ENCODE results near the gene PARP12. TPM values are rescaled to one million over a fixed set of nuclear protein-coding genes. Genes with fewer than 3 reads are reported as not detected.

PARP12 gene
- total RNA-seq, 2 donors from 2014 or later: 17.4 to 43.6 TPM

DNA sequence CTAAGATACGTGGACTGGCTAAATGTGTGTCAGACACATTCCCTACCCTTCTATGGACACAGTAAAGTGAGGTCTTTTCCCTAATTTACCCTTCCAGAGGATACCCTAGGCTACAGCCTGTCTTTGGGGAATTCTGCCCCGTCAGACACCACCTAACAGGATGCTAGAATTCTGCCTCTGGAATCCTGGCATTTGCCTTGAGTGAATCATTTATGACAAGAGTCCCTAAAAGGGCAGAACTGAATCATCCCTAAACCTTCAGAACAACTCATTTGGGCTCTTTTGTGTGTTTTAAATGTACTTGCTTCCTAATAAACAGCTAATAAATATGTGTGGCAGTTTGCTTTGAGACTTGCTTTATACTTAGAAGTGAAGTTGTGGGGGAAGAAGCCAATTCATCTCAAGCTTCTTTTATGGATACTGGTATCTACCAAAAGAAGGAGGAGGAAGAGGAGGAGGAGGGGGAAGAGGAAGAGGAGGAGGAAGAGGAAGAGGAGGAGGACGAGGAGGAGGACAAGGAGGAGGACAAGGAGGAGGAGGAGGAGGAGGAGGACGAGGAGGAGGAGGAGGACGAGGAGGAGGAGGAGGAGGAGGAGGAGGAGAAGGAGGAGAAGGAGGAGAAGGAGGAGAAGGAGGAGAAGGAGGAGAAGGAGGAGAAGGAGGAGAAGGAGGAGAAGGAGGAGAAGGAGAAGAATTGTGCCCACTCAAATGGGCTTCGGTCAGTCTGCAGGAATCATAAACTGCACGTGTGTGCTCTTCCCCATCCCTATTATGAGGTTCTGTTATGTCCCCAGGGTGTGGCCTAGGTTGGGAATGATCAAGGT lies 27.1 kb downstream of the PARP12 start:
- peaks cover 16% of the 10 kb centered on the region for H3K4me1 Mint-ChIP-seq
- no peaks in the 10 kb centered on the region for H3K27me3 Mint-ChIP-seq
- H3K4me3 Mint-ChIP-seq: peak overlapping the region; percentile 33
- no peaks in the 10 kb centered on the region for H3K9me3 Mint-ChIP-seq
- ATAC-seq (replicated peaks): peak; percentile 24
- H3K36me3 Mint-ChIP-seq (ENCODE audit: low read depth): peaks cover 80% of the 10 kb centered on the region
- H3K27ac Mint-ChIP-seq: peak overlapping the region; percentile 69

DNA sequence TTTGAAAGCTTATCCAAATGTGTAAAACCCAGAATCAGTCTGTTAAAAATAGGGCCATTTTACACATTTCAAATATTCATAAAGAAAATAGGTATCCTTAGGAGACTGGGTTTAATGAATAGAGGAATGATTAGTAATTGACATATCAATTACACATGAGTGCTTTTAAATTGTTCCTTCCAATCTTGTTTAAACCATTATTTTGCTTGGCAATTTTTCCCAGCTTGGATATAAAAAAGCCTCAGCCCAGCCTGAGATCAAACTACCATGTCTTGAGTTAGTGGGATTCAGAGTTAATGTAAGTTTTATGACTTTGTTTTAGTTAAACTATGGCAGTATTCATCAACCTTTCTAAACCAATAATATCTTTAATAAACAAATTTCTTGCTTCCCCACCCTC lies 28.3 kb downstream of the PARP12 start:
- Mint-ChIP-seq H3K4me1 (peaks cover 21% of the 10 kb centered on the region), H3K27ac (no peak overlapping the region), H3K9me3 (no peaks in the 10 kb centered on the region), H3K27me3 (no peaks in the 10 kb centered on the region), H3K36me3 (ENCODE audit: low read depth) (peaks cover 80% of the 10 kb centered on the region), H3K4me3 (no peak overlapping the region)
- no peak for ATAC-seq (replicated peaks)

DNA sequence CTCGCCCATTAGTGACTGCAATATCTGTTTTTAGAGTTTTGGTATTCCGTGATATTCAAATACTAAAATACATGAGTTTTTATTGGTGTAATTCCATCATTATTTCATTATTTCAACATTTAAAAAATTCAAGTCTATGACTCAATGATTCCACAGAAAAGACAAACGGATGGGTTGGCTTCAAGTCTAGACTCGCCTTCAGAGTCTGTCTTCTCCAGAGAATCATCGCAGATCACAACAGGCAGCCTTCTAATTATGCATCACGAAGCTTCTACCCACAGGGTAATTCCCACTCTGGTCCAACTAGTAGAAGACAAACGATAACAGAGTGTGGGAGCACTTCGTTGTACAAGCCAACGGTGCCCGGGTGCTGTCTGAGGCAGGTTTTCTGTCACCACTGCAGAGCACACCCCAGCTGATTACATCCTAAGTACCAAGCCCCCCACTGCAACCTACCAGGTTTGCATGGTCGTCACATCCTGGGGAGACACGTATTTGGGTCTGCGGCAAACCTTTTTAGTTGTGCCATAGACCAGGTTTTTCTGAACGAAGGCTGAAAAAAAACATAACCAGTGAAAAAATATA lies 28.9 kb downstream of the PARP12 start:
- Mint-ChIP-seq H3K27me3 (no peaks in the 10 kb centered on the region), H3K36me3 (ENCODE audit: low read depth) (peaks cover 77% of the 10 kb centered on the region), H3K27ac (peak overlapping the region; percentile 65), H3K4me1 (peaks cover 21% of the 10 kb centered on the region), H3K4me3 (no peak overlapping the region), H3K9me3 (no peaks in the 10 kb centered on the region)
- no peak for ATAC-seq (replicated peaks)

DNA sequence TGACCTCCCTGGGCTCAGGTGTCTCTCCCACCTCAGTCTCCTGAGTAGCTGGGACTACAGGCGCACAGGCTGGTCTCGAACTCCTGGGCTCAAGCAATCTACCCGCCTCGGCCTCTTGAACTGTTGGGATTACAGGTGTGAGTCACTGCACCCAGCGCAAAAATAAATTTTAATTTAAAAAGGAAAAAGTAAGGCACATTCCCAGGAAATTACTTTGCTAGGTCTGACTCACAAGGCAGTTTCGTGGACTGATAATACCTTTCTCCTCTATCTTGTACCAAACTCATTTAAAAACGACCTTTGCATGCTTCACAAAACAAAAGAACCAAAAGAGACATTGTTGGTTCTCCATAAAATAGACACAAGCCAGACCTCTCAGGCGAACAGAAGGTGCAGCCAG lies 29.7 kb downstream of the PARP12 start:
- Mint-ChIP-seq H3K4me1 (peaks cover 21% of the 10 kb centered on the region), H3K4me3 (no peak overlapping the region), H3K9me3 (no peaks in the 10 kb centered on the region), H3K36me3 (ENCODE audit: low read depth) (peaks cover 81% of the 10 kb centered on the region), H3K27me3 (no peaks in the 10 kb centered on the region), H3K27ac (peak overlapping the region; percentile 65)
- ATAC-seq (replicated peaks): no peak

DNA sequence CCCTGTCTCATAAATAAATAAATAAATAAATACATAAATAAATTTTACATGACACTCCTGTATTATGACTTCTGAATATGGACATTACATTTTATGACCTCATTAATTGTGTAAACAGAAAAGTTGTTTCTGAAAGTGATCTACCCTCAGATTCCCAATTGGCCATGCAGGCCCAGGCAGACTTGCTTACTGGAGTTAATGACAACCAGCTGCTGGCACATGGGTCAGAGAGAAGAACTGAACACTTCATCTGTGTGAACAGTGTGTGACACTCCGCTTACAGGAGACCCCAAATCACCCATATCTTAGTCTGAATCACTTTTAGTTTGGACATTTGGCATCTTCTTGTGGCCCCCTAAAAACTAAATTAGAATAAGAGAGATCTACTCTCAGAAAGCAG lies 31.4 kb downstream of the PARP12 start:
- no peaks in the 10 kb centered on the region for H3K9me3 Mint-ChIP-seq
- H3K27me3 Mint-ChIP-seq: no peaks in the 10 kb centered on the region
- H3K36me3 Mint-ChIP-seq (ENCODE audit: low read depth): peaks cover 79% of the 10 kb centered on the region
- ATAC-seq (replicated peaks): no peak
- no peak overlapping the region for H3K4me3 Mint-ChIP-seq
- H3K4me1 Mint-ChIP-seq: peaks cover 18% of the 10 kb centered on the region
- no peak overlapping the region for H3K27ac Mint-ChIP-seq

DNA sequence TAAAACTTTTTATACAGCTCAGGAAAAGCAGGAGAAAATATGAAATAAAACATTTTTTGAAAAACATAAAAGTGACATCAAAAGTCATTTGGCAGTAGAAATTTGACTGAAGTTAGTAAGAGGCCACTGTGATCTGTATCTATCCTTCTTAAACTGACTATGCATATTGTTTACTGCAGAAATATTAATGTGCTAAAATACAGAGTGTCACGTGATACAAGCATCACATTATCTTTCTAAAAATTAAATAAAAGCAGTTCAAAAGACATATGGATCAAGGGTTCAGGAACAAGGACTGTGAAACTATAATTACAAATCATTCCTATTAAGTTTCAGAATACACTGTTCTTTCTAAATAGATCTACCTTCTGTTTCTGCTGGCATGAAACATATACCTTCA lies 33.7 kb downstream of the PARP12 start:
- Mint-ChIP-seq H3K36me3 (ENCODE audit: low read depth) (peaks cover 79% of the 10 kb centered on the region), H3K9me3 (no peaks in the 10 kb centered on the region), H3K4me3 (no peak overlapping the region), H3K27ac (peak overlapping the region; percentile 8), H3K4me1 (peaks cover 9% of the 10 kb centered on the region), H3K27me3 (no peaks in the 10 kb centered on the region)
- no peak for ATAC-seq (replicated peaks)

DNA sequence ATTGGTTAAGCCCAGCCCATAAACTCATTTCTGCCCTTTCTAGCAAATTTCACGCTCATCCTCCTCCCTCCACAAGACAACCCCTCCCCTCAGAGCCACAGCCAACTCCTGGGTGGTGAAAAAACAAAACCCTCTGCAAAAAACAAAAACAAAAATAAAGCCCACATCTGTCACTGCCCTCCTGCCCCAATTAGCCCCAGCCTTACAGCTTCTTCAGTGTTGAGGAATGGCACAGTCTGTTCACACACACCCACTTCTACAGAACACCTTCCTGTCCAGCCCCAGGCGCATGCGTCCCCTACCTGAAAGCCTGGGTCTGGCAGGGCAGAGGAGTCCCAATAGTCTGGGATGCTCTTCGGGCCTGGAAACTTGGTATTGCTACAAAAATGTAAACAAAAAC lies 34.4 kb downstream of the PARP12 start:
- H3K36me3 Mint-ChIP-seq (ENCODE audit: low read depth): peaks cover 79% of the 10 kb centered on the region
- peak overlapping the region; percentile 37 for H3K27ac Mint-ChIP-seq
- H3K27me3 Mint-ChIP-seq: no peaks in the 10 kb centered on the region
- H3K9me3 Mint-ChIP-seq: no peaks in the 10 kb centered on the region
- no peak for ATAC-seq (replicated peaks)
- H3K4me3 Mint-ChIP-seq: no peak overlapping the region
- peaks cover 7% of the 10 kb centered on the region for H3K4me1 Mint-ChIP-seq

DNA sequence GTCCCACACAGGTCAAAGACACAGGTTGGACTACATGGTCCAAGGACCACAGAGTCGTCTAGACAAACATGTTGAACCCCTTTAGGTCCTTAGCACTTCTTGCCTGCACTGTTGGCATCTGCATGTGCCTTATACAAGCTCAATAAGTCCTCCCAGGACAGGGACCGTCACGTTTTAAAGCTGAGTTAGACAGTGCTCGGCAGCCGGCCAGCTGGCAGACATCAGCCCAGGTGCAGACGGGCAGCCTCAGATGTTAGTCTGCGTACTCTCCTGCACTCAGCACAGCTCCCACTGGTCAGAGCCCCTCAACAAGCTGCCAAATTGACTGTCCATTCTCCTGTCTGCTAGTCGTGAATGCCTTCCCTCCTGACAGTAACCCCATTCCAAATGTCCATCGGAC lies 34.9 kb downstream of the PARP12 start:
- ATAC-seq (replicated peaks): no peak
- Mint-ChIP-seq H3K36me3 (ENCODE audit: low read depth) (peaks cover 80% of the 10 kb centered on the region), H3K27ac (peak overlapping the region; percentile 37), H3K9me3 (no peaks in the 10 kb centered on the region), H3K4me3 (no peak overlapping the region), H3K27me3 (no peaks in the 10 kb centered on the region), H3K4me1 (peaks cover 5% of the 10 kb centered on the region)

DNA sequence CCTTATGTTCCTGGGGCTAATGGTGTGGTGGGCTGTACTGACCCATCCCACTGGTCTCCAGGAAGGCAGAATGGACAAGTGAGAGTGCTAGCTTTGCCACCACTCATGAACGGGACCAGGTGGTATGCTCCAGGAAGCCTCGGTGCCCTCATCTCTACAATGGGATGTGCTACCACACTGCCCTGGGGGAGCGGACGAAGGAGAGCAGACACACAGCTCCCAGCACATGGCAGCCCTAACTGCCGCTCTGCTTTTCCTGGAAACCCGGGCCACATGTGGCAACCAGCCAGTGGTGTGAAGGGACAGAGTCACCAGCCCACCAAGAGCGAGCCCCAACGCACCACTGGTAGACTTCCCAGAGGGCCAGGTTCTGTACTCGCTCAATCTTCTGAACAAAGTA lies 35.8 kb downstream of the PARP12 start:
- Mint-ChIP-seq H3K27ac (no peak overlapping the region), H3K36me3 (ENCODE audit: low read depth) (peaks cover 88% of the 10 kb centered on the region), H3K4me3 (no peak overlapping the region), H3K27me3 (no peaks in the 10 kb centered on the region), H3K4me1 (peaks cover 5% of the 10 kb centered on the region), H3K9me3 (no peaks in the 10 kb centered on the region)
- no peak for ATAC-seq (replicated peaks)

DNA sequence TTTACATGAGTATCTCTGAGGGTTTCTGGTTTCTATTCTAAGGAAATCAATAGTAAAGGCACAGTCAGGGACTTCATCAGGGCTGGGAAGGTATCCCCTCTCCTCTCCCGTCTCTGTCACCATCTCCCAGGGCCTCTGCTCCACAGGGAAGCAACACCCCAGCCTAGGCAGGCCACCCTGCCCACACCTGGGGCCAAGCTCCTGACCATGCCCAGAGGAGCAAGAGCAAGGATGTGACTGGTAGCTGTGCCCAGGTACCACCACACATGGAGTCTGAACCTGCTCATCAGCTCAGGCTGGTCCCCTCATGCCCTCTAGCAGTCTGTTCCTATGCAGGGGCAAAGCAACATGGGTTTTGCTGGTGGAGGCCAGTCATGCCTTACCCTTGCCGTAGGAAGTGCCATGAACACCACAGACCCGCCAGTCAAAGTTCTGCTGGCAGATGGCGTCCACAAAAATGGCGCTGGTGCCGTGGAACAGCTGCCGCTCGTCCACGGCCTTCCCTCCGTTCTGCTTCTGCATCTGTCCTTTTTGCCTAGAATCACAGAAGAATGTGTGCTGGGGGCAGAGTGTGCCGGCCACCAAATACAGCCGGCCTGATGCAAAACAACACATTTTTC lies 36.8 kb downstream of the PARP12 start:
- no peaks in the 10 kb centered on the region for H3K9me3 Mint-ChIP-seq
- no peak overlapping the region for H3K27ac Mint-ChIP-seq
- peaks cover 81% of the 10 kb centered on the region for H3K36me3 Mint-ChIP-seq (ENCODE audit: low read depth)
- no peaks in the 10 kb centered on the region for H3K27me3 Mint-ChIP-seq
- H3K4me1 Mint-ChIP-seq: peaks cover 5% of the 10 kb centered on the region
- H3K4me3 Mint-ChIP-seq: no peak overlapping the region
- ATAC-seq (replicated peaks): no peak

DNA sequence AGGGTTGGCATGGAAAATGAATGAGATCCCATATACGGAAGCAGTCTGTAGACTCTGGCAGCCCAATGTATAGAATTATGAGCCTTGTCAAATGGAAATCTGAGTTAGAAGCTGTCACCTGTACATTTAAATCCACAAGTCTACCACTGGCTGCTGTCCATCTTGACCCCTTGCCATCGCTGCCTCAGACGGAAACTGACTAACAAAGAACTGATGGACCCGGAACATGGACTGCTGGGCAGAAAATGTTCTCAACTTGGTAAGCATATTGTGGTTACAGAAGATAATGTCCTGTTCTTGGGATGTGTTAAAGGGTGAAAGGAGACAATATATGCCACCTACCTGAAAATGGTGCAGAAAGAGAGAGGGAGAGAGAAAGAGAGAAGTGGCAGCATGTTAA lies 37.5 kb downstream of the PARP12 start:
- Mint-ChIP-seq H3K9me3 (no peaks in the 10 kb centered on the region), H3K4me1 (peaks cover 5% of the 10 kb centered on the region), H3K27me3 (no peaks in the 10 kb centered on the region), H3K27ac (no peak overlapping the region), H3K4me3 (no peak overlapping the region), H3K36me3 (ENCODE audit: low read depth) (peaks cover 74% of the 10 kb centered on the region)
- no peak for ATAC-seq (replicated peaks)

DNA sequence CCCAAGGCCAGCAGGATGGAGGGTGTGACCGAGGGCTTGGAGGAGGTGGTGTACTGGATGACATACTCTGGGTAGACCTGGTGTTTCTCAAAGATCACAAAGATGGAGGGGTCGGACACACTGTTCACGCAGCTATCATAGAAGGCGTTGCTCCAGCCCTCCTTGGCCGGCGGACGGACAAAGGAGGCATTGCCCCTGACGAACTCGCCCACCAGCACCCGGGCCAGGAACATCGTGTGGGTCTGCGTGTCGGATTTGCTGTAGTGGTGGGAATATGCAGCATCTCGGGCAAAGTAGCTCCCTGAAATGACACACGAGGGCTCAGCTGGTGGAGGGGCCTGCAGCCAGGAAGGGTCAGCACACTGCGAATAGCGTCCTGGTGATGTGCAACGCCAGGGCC lies 38.2 kb downstream of the PARP12 start:
- Mint-ChIP-seq H3K27ac (no peak overlapping the region), H3K4me3 (no peak overlapping the region), H3K9me3 (no peaks in the 10 kb centered on the region), H3K36me3 (ENCODE audit: low read depth) (peaks cover 68% of the 10 kb centered on the region), H3K4me1 (peaks cover 1% of the 10 kb centered on the region), H3K27me3 (no peaks in the 10 kb centered on the region)
- ATAC-seq (replicated peaks): no peak

DNA sequence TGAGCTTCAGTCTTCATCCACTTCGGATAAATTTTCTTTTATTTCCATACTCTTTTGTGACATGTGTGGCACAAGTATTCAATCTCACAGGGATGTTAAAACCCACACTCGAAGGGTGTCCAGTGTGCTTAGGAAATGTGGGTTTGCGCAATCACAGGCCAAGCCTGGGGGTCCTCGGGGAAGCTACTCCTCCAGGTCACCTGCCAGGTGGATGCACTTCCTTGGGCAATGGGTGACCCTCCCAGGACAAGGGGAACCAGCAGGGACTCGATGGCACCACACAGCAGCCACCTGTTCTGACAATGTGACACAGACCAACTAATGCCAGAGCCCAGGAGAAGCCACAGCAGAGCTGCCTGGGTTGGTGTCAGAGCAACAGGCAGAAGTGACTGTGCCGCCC lies 39.0 kb downstream of the PARP12 start:
- Mint-ChIP-seq H3K27me3 (no peaks in the 10 kb centered on the region), H3K36me3 (ENCODE audit: low read depth) (peaks cover 62% of the 10 kb centered on the region), H3K9me3 (no peaks in the 10 kb centered on the region), H3K4me3 (no peak overlapping the region), H3K4me1 (peaks cover 4% of the 10 kb centered on the region), H3K27ac (peak overlapping the region; percentile 2)
- peak; percentile 29 for ATAC-seq (replicated peaks)

DNA sequence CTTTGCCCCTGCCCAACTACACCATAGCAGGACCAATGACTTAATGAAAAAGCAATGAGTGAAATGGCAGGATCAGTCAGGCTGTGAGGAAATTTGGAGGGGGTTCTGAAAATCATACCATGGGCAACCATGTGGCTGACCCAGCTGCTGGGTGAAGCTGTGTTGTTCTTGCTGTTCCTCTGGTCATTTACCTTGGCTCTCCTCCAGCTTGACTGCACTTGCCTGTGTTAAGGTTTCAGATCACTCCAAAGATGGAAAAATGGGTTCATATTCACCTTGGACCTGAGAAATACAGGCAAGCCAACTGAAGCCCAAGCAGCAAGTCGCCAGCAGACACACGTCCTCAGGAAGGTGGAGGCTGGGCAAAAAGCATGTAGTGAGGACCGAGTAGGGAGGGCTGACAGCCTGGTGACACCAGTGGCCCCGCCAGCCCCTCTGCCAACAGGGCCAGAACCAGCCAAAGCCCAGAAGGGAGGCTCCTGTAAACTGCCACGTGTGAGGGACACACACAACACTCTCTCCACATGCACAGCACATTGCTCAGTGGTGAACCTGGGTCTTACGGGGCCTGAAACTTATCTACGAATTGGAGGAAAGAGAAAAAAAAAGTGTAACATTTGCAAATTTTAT lies 40.1 kb downstream of the PARP12 start:
- Mint-ChIP-seq H3K9me3 (no peaks in the 10 kb centered on the region), H3K27ac (peak overlapping the region; percentile 12), H3K36me3 (ENCODE audit: low read depth) (peaks cover 52% of the 10 kb centered on the region), H3K27me3 (no peaks in the 10 kb centered on the region), H3K4me1 (peaks cover 4% of the 10 kb centered on the region), H3K4me3 (no peak overlapping the region)
- no peak for ATAC-seq (replicated peaks)

DNA sequence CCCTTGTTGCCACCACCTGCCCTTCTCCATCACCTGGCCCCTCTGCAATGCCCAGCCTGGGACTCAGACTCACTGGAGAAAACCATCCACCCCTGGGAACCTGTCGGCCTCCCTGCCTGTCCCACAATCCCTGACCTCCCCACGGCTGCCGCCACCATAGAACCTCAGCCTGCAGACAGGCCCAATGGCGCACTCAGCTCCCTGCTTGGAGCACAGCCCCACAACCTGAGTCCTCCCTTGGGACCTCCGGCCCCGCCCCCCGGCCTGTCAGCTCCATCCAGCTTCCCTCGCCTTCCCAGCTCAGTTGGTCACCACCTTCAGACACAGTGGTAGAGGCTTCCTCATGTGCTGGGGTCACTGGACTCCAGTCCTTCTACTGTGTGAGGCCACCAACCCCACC lies 41.1 kb downstream of the PARP12 start:
- H3K4me3 Mint-ChIP-seq: no peak overlapping the region
- H3K27me3 Mint-ChIP-seq: no peaks in the 10 kb centered on the region
- no peaks in the 10 kb centered on the region for H3K9me3 Mint-ChIP-seq
- peaks cover 4% of the 10 kb centered on the region for H3K4me1 Mint-ChIP-seq
- H3K36me3 Mint-ChIP-seq (ENCODE audit: low read depth): peaks cover 42% of the 10 kb centered on the region
- no peak overlapping the region for H3K27ac Mint-ChIP-seq
- ATAC-seq (replicated peaks): no peak
